Heart right ventricle (tissue), 16 donors: ENCODE measurements around the gene ARPIN. TPM values are rescaled to one million over a fixed set of nuclear protein-coding genes. Genes with fewer than 3 reads are reported as not detected.

Experiments
- ATAC-seq, 8 donors: fragments of 200-7000 bp; cut with Tn5 transposase; one replicate each; pipeline ENCODE4 v1.9.1; 2020; ENCODE audit warnings: mild to moderate bottlenecking in 8 of 8, moderate library complexity in 8 of 8, moderate number of reproducible peaks in 1 of 8
- DNase-seq, 2 donors: peaks; one replicate each; pipeline ENCODE4 v3.0.0-alpha.2; 2020
- H3K27ac ChIP-seq, 10 donors: fragments of 200-600 bp; sonication (generic) in 2 of 10; one replicate each; pipeline versions ENCODE4 v1.5.0 to v1.8.0; 2020 to 2022; ENCODE audit warnings: mild to moderate bottlenecking in 3 of 10
- H3K27me3 ChIP-seq, 7 donors: fragments of 200-600 bp; one replicate each; pipeline ENCODE4 v1.8.0; 2021 to 2022; ENCODE audit warnings: mild to moderate bottlenecking in 2 of 7
- H3K36me3 ChIP-seq, 9 donors: fragments of 200-600 bp; sonication (generic) in 1 of 9; one replicate each; pipeline versions ENCODE4 v1.5.0 to v1.8.0; 2020 to 2022; ENCODE audit warnings: mild to moderate bottlenecking in 2 of 9
- H3K4me1 ChIP-seq, 9 donors: fragments of 200-600 bp; sonication (generic) in 1 of 9; one replicate each; pipeline versions ENCODE4 v1.5.0 to v1.8.0; 2020 to 2022; ENCODE audit warnings: mild to moderate bottlenecking in 4 of 9
- H3K4me3 ChIP-seq, 10 donors: fragments of 200-600 bp; sonication (generic) in 2 of 10; one replicate each; pipeline versions ENCODE4 v1.5.0 to v1.8.0; 2020 to 2022; ENCODE audit warnings: mild to moderate bottlenecking in 7 of 10, moderate library complexity in 2 of 10
- H3K9me3 ChIP-seq, 11 donors: fragments of 200-600 bp in 10 of 11; sonication (generic) in 2 of 11; one replicate each; pipeline versions ENCODE4 v1.5.0 to v1.8.0; 2013 to 2022; ENCODE audit warnings: mild to moderate bottlenecking in 2 of 11, control low read depth in 1 of 11, moderate library complexity in 1 of 11
- CTCF ChIP-seq, 9 donors: fragments of 200-600 bp; sonication (generic) in 2 of 9; IDR thresholded peaks; one replicate each; pipeline versions ENCODE4 v1.5.0 to v1.8.0; 2021 to 2022; ENCODE audit warnings: antibody characterized with exemption in 9 of 9, mild to moderate bottlenecking in 5 of 9, moderate library complexity in 1 of 9
- WGBS, 2 donors: extraction: QIAGEN DNeasy Blood & Tissue Kit; methylation state at CpG; one replicate each; pipeline ENCODE4 v1.1.7; 2013; ENCODE audit warnings: inconsistent platforms in 1 of 2; 5-methylcytosine and 5-hydroxymethylcytosine counted together
- intact Hi-C, 10 donors: fragments of 100-400 bp; cut with DNase I; formaldehyde crosslinking; loops; one replicate each; pipeline versions ENCODE4 v1.11.1 to v1.14.2; 2022
- polyA plus RNA-seq, 2 donors: library from polyadenylated mRNA; stranded (reverse); fragments of 200-250 nt; gene quantifications; one replicate each; pipeline ENCODE4 v1.2.3, GENCODE V29; 2013
- total RNA-seq, 10 donors: library from RNA; stranded (reverse); fragmentation: NEBNext Ultra II Directional in 3 of 10; extraction: Animal tissue kit (Norgen Biotek cat#: 25700) in 3 of 10; gene quantifications; one replicate each; pipeline versions ENCODE4 v1.2.1 to v1.2.4, GENCODE V29; 2021 to 2023
- donor health status: Arrhythmogenic right ventricular cardiomyopathy.
- donor health status: ischemic (EF 13 %, LVEDD 7.1; RV severe dilation, severe dysfunction).
- donor health status: healthy with polysubstance abuse.
- donor health status: DM: no; HTN: yes; CAD: no.
- donor health status: DM: no; HTN: no; CAD: no.
- donor health status: ischemic (EF 25% LVEDD 6.9; RV normal size, moderate dysfunction).
- donor health status: ischemic (EF 25% LVEDD 5.7; RV mildly dilated, moderate dysfunction).
- donor health status: healthy.
- donor health status: DM: yes; HTN: yes; CAD: no.
- donor health status: Ischemic cardiomyopathy.
- donor health status: ischemic (EF 35%, LVEDD 5.7; RV mildly dilated, moderate dysfunction).
- donor health status: nonischemic (EF 11% LVEDD 7.7; RV severe dilation, severe dysfunction).
- donor health status: DM: yes; HTN: yes; CAD: no.
- donor health status: PGD.
- donor health status: ischemic (EF 29% LVEDD 5.4; RV normal size, mild dysfunction).
- donor health status: nonischemic (EF 23%, LVEDD 6.1; RV moderate dilation, normal function).

ARPIN gene
- total and polyA plus RNA-seq, 12 donors, result 4.6 to 12.8 (median 11.0) TPM

GRCh38 chr15:89907289-89907688, 5.5 kb downstream of the ARPIN start:
- no peak for DNase-seq
- peaks cover 0 to 84% (median 15%) of the 10 kb centered on the region in 9 donors for H3K36me3 ChIP-seq
- no peak for TF ChIP-seq CTCF (IDR thresholded peaks at IDR 0.05)
- no peak for ATAC-seq
- H3K4me1 ChIP-seq, result peaks cover 5 to 16% (median 9%) of the 10 kb centered on the region in 9 donors
- H3K9me3 ChIP-seq, result no peaks in the 10 kb centered on the region
- no peak overlapping the region for H3K27ac ChIP-seq
- WGBS, 2 donors, result 97% methylated on average over 7 of the region's 7 CpGs
- no peaks in the 10 kb centered on the region for H3K27me3 ChIP-seq
- intact Hi-C loops, result loop anchor here in 1 of 10 donors (10.0 kb wide), 1 partner anchor 168 kb away; no protein-coding TSS in a partner anchor
- no peak overlapping the region for H3K4me3 ChIP-seq

- intact Hi-C loops, result loop anchor here in 1 of 10 donors (10.0 kb wide), 1 partner anchor 169 kb away; no protein-coding TSS in a partner anchor
- peaks cover 0 to 97% (median 15%) of the 10 kb centered on the region in 9 donors for H3K36me3 ChIP-seq
These were observed 6.8 kb downstream of the ARPIN start for GRCh38 chr15:89905846-89906378.

GRCh38 chr15:89904519-89904918, 8.2 kb downstream of the ARPIN start:
- Histone ChIP-seq H3K4me3 (no peak overlapping the region), H3K4me1 (peaks cover 0 to 15% (median 4%) of the 10 kb centered on the region in 9 donors), H3K27ac (no peak overlapping the region), H3K27me3 (no peaks in the 10 kb centered on the region), H3K9me3 (no peaks in the 10 kb centered on the region), H3K36me3 (peaks cover 0 to 97% (median 15%) of the 10 kb centered on the region in 9 donors)
- WGBS, 2 donors, result 97% methylated on average over 5 of the region's 5 CpGs
- no peak for TF ChIP-seq CTCF (IDR thresholded peaks at IDR 0.05)
- DNase-seq, result no peak
- intact Hi-C loops, result loop anchor here in 5 of 10 donors (5.0 to 10.0 kb wide), 4 partner anchors 58 to 173 kb away; no protein-coding TSS in a partner anchor
- no peak for ATAC-seq

More at GRCh38 chr15:89905846-89906378, 6.8 kb downstream of the ARPIN start:
- H3K27me3 ChIP-seq, result no peaks in the 10 kb centered on the region
- no peaks in the 10 kb centered on the region for H3K9me3 ChIP-seq
- TF ChIP-seq CTCF (IDR thresholded peaks at IDR 0.05), result no peak
- 94 to 96% methylated on average over 5 of the region's 5 CpGs for WGBS, 2 donors
- DNase-seq (no peak), ATAC-seq (no peak)
- no peak overlapping the region for H3K4me3 ChIP-seq
- peaks cover 0 to 8% (median 0%) of the 10 kb centered on the region in 9 donors for H3K4me1 ChIP-seq
- no peak overlapping the region for H3K27ac ChIP-seq

GRCh38 chr15:89903858-89904130, 9.0 kb downstream of the ARPIN start:
- intact Hi-C loops, result loop anchor here in 5 of 10 donors (5.0 to 10.0 kb wide), 4 partner anchors 59 to 174 kb away; no protein-coding TSS in a partner anchor
- no peak for ATAC-seq
- Histone ChIP-seq H3K27me3 (no peaks in the 10 kb centered on the region), H3K4me1 (peaks cover 0 to 15% (median 4%) of the 10 kb centered on the region in 9 donors), H3K27ac (no peak overlapping the region), H3K4me3 (no peak overlapping the region), H3K36me3 (peaks cover 0 to 90% (median 15%) of the 10 kb centered on the region in 9 donors), H3K9me3 (no peaks in the 10 kb centered on the region)
- no peak for TF ChIP-seq CTCF (IDR thresholded peaks at IDR 0.05)
- DNase-seq, result no peak
- WGBS, 2 donors, result 94 to 96% methylated on average over 11 of the region's 11 CpGs
